ENCODE data around the gene RFX1.

- TF ChIP-seq POLR2A (IDR thresholded peaks at IDR 0.05; ENCODE audit: low read length) (no peak), GATA1 (IDR thresholded peaks at IDR 0.05; ENCODE audit: low read depth, low read length) (no peak)
These were observed 55.1 kb downstream of the RFX1 start for GRCh38 chr19:13951043-13951442.

All from erythroblast (primary cell).